Hepatic stellate cell (primary cell): Measurements from ENCODE around the gene MRPL40.
A peak's percentile ranks its signal among the peaks of the same experiment; 100 is the strongest.

Source experiments
- DNase-seq: peaks from one replicate; pipeline ENCODE4 v3.0.0; 2011; ENCODE audit warnings: low spot score

The MRPL40 gene

GRCh38 chr22:19432133-19432851 is at the start of gene MRPL40:
TSS of gene MRPL40 (plus strand) at chr22:19432545. CDS start at chr22:19432555, 10 bp downstream.
- DNase-seq = peak; percentile 93

GRCh38 chr22:19383292-19383691 is 49.1 kb upstream of the MRPL40 start:
- no peak for DNase-seq

GRCh38 chr22:19385221-19385906 is 47.0 kb upstream of the MRPL40 start:
- DNase-seq = no peak

- DNase-seq = no peak
These were observed 46.1 kb upstream of the MRPL40 start for GRCh38 chr22:19386248-19386647.

- DNase-seq = no peak
These were observed 45.3 kb upstream of the MRPL40 start for GRCh38 chr22:19387038-19387437.

GRCh38 chr22:19387575-19387974 is 44.8 kb upstream of the MRPL40 start:
- no peak for DNase-seq

- DNase-seq = no peak
These were observed 38.6 kb upstream of the MRPL40 start for GRCh38 chr22:19393704-19394103.

- DNase-seq = no peak
These were observed 37.9 kb upstream of the MRPL40 start for GRCh38 chr22:19394274-19395050.

- no peak for DNase-seq
These were observed 37.1 kb upstream of the MRPL40 start for GRCh38 chr22:19395276-19395675.

GRCh38 chr22:19396561-19396933 is 35.8 kb upstream of the MRPL40 start:
- DNase-seq = no peak

- DNase-seq = no peak
These were observed 35.2 kb upstream of the MRPL40 start for GRCh38 chr22:19396934-19397733.

GRCh38 chr22:19397734-19398104 is 34.6 kb upstream of the MRPL40 start:
- no peak for DNase-seq

- DNase-seq = no peak
These were observed 34.1 kb upstream of the MRPL40 start for GRCh38 chr22:19398206-19398605.

- DNase-seq = no peak
These were observed 33.7 kb upstream of the MRPL40 start for GRCh38 chr22:19398652-19399051.

GRCh38 chr22:19400881-19401280 is 31.5 kb upstream of the MRPL40 start:
- DNase-seq = no peak

- no peak for DNase-seq
These were observed 30.9 kb upstream of the MRPL40 start for GRCh38 chr22:19401483-19401882.

- no peak for DNase-seq
These were observed 29.6 kb upstream of the MRPL40 start for GRCh38 chr22:19402642-19403191.

- DNase-seq = no peak
These were observed 27.7 kb upstream of the MRPL40 start for GRCh38 chr22:19404676-19405075.

- no peak for DNase-seq
These were observed 27.2 kb upstream of the MRPL40 start for GRCh38 chr22:19405133-19405532.

GRCh38 chr22:19405652-19406051 is 26.7 kb upstream of the MRPL40 start:
- DNase-seq = no peak

- no peak for DNase-seq
These were observed 26.0 kb upstream of the MRPL40 start for GRCh38 chr22:19406281-19406811.

- DNase-seq = no peak
These were observed 25.5 kb upstream of the MRPL40 start for GRCh38 chr22:19406846-19407245.
